ENCODE data around the gene TSKS. TPM values are rescaled to one million over a fixed set of nuclear protein-coding genes. Genes with fewer than 3 reads are reported as not detected.

The TSKS gene
- polyA plus RNA-seq, 1 donor (not counting 4 experiments of a cell fraction or from before 2014, with no cell fraction given), result 1.9 TPM

GRCh38 chr19:49773663-49774350, 10.7 kb upstream of the TSKS start:
- Histone ChIP-seq H3K9ac (ENCODE audit: control insufficient read depth, extremely low read depth, insufficient read depth, low read length) (no peak overlapping the region), H3K4me1 (ENCODE audit: control insufficient read depth, extremely low read depth, insufficient read depth, low read length) (peaks cover 7% of the 10 kb centered on the region), H2AFZ (ENCODE audit: control insufficient read depth, low read length) (no peak overlapping the region), H3K4me3 (ENCODE audit: control insufficient read depth in 2 of 3, extremely low read depth in 1 of 3, insufficient read depth in 2 of 3, low read depth in 1 of 3, low read length in 3 of 3) (no peak overlapping the region), H4K20me1 (ENCODE audit: control insufficient read depth, extremely low read depth, insufficient read depth, low read length) (peaks cover 9% of the 10 kb centered on the region), H3K9me3 (ENCODE audit: control insufficient read depth, low read depth, low read length) (no peaks in the 10 kb centered on the region), H3K9me1 (ENCODE audit: control insufficient read depth, extremely low read depth, insufficient read depth, low read length) (peaks cover 3% of the 10 kb centered on the region), H3K27ac (ENCODE audit: control insufficient read depth, insufficient read depth, low read length) (no peak overlapping the region), H3K27me3 (ENCODE audit: control insufficient read depth, extremely low read depth, insufficient read depth, low read length) (no peaks in the 10 kb centered on the region), H3K36me3 (ENCODE audit: control insufficient read depth in 2 of 2, extremely low read depth in 1 of 2, insufficient read depth in 2 of 2, low read length in 2 of 2) (peaks cover 5 to 10% of the 10 kb centered on the region in 2 experiments), H3K4me2 (ENCODE audit: control insufficient read depth, extremely low read depth, insufficient read depth, low read depth, low read length) (no peak overlapping the region), H3K79me2 (ENCODE audit: control insufficient read depth, insufficient read depth, low read length) (peaks cover 57% of the 10 kb centered on the region)
- FAIRE-seq (no peak), DNase-seq (ENCODE audit: low read depth, low spot score) (no peak)
- TF ChIP-seq EZH2 (IDR thresholded peaks at IDR 0.05; ENCODE audit: low read length) (no peak), CTCF (optimal IDR thresholded peaks at IDR 0.05 in 1 of 3, IDR thresholded peaks at IDR 0.05 in 1 of 3, conservative IDR thresholded peaks at IDR 0.05 in 1 of 3; ENCODE audit: extremely low read depth in 1 of 3, insufficient read depth in 2 of 3, low read length in 3 of 3) (no peak)
- dilution Hi-C loops (cut with MboI; ENCODE audit: extremely low pct_ligation_motif_present, low sequenced_read_pairs), result no loop called here

- peaks cover 6% of the 10 kb centered on the region for H3K9me1 ChIP-seq (ENCODE audit: control insufficient read depth, extremely low read depth, insufficient read depth, low read length)
- FAIRE-seq (no peak), DNase-seq (ENCODE audit: low read depth, low spot score) (no peak)
- H3K4me2 ChIP-seq (ENCODE audit: control insufficient read depth, extremely low read depth, insufficient read depth, low read depth, low read length), result no peak overlapping the region
- peaks cover 5 to 10% of the 10 kb centered on the region in 2 experiments for H3K36me3 ChIP-seq (ENCODE audit: control insufficient read depth in 2 of 2, extremely low read depth in 1 of 2, insufficient read depth in 2 of 2, low read length in 2 of 2)
- no peaks in the 10 kb centered on the region for H3K27me3 ChIP-seq (ENCODE audit: control insufficient read depth, extremely low read depth, insufficient read depth, low read length)
- H3K27ac ChIP-seq (ENCODE audit: control insufficient read depth, insufficient read depth, low read length), result no peak overlapping the region
- no peak overlapping the region for H2AFZ ChIP-seq (ENCODE audit: control insufficient read depth, low read length)
- peaks cover 13% of the 10 kb centered on the region for H3K4me1 ChIP-seq (ENCODE audit: control insufficient read depth, extremely low read depth, insufficient read depth, low read length)
- peaks cover 63% of the 10 kb centered on the region for H3K79me2 ChIP-seq (ENCODE audit: control insufficient read depth, insufficient read depth, low read length)
- H3K4me3 ChIP-seq (ENCODE audit: control insufficient read depth in 2 of 3, extremely low read depth in 1 of 3, insufficient read depth in 2 of 3, low read depth in 1 of 3, low read length in 3 of 3), result no peak overlapping the region
- dilution Hi-C loops (cut with MboI; ENCODE audit: extremely low pct_ligation_motif_present, low sequenced_read_pairs), result no loop called here
- peak overlapping the region; percentile 9 for H3K9ac ChIP-seq (ENCODE audit: control insufficient read depth, extremely low read depth, insufficient read depth, low read length)
- H3K9me3 ChIP-seq (ENCODE audit: control insufficient read depth, low read depth, low read length), result no peaks in the 10 kb centered on the region
- TF ChIP-seq CTCF (optimal IDR thresholded peaks at IDR 0.05 in 1 of 3, IDR thresholded peaks at IDR 0.05 in 1 of 3, conservative IDR thresholded peaks at IDR 0.05 in 1 of 3; ENCODE audit: extremely low read depth in 1 of 3, insufficient read depth in 2 of 3, low read length in 3 of 3), result no peak
- no peak for TF ChIP-seq EZH2 (IDR thresholded peaks at IDR 0.05; ENCODE audit: low read length)
- peaks cover 9% of the 10 kb centered on the region for H4K20me1 ChIP-seq (ENCODE audit: control insufficient read depth, extremely low read depth, insufficient read depth, low read length)
Measured at GRCh38 chr19:49772850-49773432, 9.8 kb upstream of the TSKS start.
